CD1c-positive myeloid dendritic cell (primary cell): Measurements from ENCODE around the gene KRT82.
A peak's percentile ranks its signal among the peaks of the same experiment; 100 is the strongest.
"Not testable (repeated sequence)": the region's sequence is repeated elsewhere in the genome, so short reads cannot be mapped to it uniquely, and the experiment has no call there.

ENCODE experiments used
- DNase-seq: peaks from one replicate; pipeline ENCODE4 v3.0.0-alpha.2; 2016; ENCODE audit errors: extremely low spot score

KRT82 gene

DNA sequence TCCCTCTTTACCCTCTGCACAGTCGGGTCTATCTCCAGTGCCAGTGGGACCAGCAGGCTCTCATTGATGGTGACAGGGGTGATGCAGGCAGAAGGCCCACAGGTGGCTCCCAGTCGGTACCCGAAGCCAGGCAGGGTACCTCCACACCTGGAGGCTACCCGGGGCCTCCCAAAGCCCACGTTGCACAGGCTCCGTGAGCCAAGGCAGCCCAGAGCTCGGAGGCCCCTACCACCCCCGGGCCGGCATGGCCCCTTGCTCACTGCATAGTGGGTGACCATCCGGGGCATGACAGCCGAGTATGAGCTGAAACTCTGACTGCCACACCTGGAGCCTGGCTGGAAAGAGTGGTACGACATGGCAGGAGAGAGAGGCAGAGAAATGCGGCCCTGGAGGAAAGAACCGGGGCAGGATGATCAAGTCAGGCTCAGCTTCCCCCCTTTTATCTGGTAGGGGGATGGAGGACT lies at the start of gene KRT82:
Gene KRT82 (minus strand): TSS at position 414 of the 464 bp plus-strand sequence. CDS start 58 bp downstream, at position 356.
- DNase-seq, result no peak

GRCh38 chr12:52455821-52456220 lies 49.7 kb upstream of the KRT82 start:
- DNase-seq, result no peak

DNA sequence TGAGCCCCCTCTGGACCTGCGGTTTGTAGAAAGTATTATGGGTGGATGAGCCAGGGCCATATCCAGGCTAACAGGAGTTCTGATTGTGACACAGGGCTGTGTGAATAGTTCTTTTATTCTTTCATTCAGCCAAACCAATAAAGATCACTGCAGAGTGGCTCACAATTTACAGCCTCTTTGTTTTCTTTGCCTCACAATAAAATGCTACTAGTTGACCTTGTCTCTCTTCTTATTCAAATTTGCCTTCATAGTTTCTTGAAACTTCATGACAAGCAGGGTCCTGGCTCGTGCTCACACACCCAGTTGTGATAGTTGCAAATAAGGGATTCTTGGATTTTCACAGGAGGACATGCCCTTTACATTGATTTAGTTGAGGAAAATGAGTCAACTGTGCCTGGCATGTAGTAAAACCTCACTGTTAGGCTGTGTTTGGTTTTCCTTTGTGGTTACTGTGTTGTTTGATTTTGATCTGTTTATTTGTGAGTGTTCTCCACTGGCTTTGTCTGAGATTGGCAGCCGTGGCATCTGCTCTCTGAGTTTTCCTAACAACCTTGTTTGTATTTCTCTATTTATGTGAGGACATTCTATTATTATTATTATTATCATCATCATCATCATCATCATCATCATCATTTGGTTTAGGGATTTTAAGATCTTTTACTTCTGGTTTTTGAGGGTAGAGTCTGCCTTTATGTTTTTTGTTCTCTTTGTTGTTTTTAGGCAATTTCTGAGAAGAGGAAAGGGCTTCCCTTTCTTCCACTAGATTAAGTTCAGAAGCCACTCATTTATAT lies 48.5 kb upstream of the KRT82 start:
- DNase-seq, result no peak

- no peak for DNase-seq
Observed at GRCh38 chr12:52452101-52452500, 46.0 kb upstream of the KRT82 start, which contains the start of gene KRT6B. TSS of gene KRT6B (minus strand) at chr12:52452146. CDS start at chr12:52452078, 68 bp downstream.

- DNase-seq, result no peak
Observed at GRCh38 chr12:52448228-52448627, 42.1 kb upstream of the KRT82 start.

DNA sequence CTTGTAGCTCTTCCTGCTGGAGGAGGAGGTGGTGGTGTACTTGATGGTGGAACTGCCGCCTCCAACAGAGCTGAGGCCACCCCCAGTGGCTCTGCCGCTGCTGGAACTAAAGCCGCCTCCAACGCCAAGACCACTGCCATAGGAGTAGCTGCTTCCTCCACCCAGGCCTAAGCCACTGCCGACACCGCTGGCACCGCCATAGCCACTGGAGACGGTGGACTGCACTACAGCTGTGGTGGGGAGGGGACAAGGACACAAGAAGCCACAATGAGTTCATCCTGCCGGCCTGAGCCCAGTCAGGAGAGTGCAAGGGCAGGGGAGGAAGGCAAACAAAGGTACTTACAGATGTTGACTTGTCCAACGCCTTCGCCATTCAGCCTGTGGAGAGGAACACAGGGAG lies 41.1 kb upstream of the KRT82 start:
- not testable (repeated sequence) for DNase-seq

DNA sequence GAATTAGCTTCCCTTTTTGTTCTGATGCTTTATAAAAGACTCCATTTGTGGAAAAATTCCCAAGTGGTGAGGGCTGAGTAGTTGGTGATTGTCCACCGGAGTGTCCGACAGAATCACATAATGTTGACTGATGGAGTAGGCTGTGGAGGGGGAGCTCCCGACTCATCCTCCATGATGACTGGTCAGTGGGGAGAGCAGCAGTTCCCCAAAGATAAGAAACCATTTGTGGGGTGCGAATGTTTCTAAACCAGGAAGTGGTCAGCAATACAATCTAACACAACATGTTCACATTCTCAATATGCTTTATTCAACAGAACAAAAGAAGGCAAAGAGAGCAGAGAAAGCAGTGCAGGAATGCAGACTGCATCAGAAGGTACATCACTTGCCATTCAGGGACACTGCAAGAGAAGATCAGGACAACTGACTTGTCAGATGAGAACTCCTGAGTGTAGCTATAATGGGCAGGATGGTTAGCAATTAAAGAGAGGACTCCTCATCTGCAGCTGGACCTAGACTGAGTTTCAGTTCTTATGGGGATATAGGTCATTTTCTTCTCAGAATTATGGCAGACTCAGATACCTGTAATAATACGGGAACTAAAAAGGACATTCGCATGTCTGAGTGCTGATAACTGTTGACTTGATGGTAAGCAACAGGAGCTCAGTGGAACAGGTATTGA lies 40.4 kb upstream of the KRT82 start:
- DNase-seq, result no peak

GRCh38 chr12:52445876-52446275 lies 39.7 kb upstream of the KRT82 start:
- DNase-seq, result no peak

- no peak for DNase-seq
Observed at GRCh38 chr12:52444647-52445595, 38.8 kb upstream of the KRT82 start.

DNA sequence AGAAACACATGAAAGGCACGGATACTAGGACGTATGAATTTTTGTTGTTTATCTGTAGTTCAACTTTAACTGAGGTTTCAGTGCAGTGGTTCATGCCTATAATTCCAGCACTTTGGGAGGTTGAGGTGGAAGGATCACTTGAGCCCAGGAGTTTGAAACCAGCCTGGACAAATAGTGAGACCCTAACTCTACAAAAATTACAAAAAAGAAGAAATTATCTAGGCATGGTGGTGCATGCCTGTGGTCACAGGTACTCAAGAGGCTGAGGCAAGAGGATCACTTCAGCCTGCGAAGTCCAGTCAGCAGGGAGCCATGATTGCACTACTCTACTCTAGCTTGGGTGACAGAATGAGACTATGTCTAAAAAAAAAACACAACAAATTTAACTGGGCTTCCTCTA lies 37.8 kb upstream of the KRT82 start:
- DNase-seq, result no peak

GRCh38 chr12:52442600-52443061 lies 36.5 kb upstream of the KRT82 start:
- no peak for DNase-seq

- DNase-seq, result peak; percentile 1
Observed at GRCh38 chr12:52441320-52441911, 35.3 kb upstream of the KRT82 start.

GRCh38 chr12:52440821-52441319 lies 34.7 kb upstream of the KRT82 start:
- no peak for DNase-seq

DNA sequence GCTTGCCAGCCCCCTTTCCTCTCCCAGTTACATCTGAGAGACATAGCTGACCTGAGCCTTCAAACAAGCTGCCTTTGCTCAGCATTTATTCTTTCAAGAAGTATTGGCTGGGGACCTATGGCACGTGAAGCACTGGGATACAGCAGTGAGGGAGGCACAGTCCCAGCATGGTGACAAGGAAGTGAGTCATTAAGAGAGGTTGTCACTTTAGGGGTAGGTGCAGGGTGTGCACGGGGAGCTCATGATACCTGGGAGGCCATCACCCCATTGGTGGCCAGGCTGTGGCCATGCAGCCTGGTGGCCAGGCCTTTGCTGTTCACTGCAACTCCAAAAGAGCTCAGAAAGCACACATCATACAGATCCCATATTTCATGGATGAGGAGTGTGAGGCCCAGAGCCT lies 33.7 kb upstream of the KRT82 start:
- no peak for DNase-seq

DNA sequence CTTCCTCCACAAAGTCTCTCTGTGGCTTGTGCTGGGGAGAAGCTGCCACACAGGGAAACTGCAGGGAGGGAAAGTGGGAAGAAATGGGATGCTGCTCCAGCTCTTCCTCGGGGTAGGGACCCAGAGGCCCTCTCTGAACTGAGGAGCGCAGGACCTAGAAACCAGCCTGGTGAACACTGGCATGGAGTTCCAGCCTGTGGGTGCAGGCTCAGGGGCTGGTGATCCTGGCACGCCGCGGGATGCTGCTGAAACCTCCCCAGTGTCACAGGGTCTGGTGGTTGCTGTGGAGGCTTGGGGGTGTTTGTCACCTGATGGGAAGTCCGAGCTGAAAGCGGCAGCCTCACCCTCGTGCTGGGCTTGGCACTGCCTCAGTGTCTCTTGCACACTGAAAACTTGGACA lies 33.3 kb upstream of the KRT82 start:
- DNase-seq, result no peak

DNA sequence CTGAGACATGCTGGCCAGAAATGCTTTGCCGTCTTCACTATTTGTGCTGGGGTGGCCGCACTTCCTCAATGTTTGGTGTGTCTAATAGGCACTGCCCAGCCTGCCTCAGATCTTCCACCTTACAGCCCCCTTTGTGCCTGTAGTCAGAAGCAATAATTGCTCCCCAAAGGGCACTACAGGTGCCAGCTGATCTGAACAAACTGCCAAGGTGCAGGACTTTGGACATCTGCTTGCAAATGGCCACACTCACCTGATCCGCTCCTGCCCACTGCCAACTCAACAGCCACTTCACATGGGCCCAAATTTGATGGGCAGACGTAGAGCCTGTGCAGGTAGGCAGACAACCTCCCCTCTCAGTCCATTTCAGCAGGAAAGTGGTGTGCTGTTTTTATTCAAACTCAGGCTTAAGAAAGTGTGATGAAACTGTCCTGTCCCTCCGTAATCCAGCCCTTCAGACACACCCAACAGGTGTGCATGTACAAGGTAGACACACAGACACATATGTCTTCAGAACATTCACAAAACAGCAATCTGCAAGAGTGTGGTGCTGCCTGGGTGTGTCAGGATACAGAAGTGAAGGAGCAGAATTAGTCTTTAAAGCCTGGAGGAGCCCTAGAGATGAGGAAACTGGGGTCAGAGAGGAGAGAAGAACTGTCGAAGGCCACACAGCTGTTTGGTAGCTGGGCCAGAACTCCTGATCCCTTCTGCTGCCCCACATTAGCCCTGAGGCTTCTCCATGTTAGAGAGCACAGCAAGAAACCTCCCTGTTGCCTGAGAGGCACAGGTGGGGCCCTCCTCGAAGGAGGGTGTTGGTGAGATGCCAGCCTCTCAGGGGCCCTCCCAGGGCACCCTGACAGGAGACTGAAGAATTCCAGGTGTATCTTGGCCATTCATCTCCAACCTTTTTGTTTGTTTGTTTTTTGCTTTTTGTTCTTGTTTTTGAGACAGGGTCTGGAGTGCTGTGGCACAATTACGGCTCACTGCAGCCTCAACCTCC lies 32.5 kb upstream of the KRT82 start:
- no peak for DNase-seq

DNA sequence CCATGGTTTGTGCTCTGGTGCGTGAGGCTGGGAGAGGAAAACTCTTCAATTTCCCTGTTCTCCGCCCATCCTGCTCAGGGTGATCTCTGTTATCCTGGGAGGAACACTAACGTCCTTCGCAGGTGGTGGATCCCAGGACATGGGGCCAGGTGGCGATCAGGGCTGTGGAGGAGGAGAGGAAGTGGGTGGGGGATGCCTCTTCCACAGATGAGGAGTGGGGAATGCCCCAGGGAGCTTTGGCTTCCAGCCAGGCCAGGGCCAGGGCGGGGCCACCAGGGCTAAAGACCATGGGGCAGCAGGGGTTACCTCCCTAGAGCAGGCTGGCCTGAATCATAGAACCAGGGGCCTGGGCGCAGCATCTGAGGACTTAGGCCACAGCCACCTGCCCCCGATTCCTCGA lies 31.4 kb upstream of the KRT82 start:
- DNase-seq, result no peak

- DNase-seq, result no peak
Observed at GRCh38 chr12:52436828-52437474, 30.8 kb upstream of the KRT82 start.
